Skeletal muscle tissue (tissue), 4 donors: ENCODE data around the gene KRTAP5-5. TPM values are rescaled to one million over a fixed set of nuclear protein-coding genes. Genes with fewer than 3 reads are reported as not detected.

Experiments used
- H3K27ac ChIP-seq: one replicate; pipeline ENCODE4 v1.7.0; 2013; ENCODE audit warnings: mild to moderate bottlenecking, low read depth, low read length, inconsistent platforms
- H3K27me3 ChIP-seq, 3 donors: one replicate each; pipeline ENCODE4 v1.7.0; 2013; ENCODE audit warnings: low read length in 3 of 3; ENCODE audit not compliant: control insufficient read depth in 3 of 3, insufficient read depth in 3 of 3
- H3K36me3 ChIP-seq, 3 donors: one replicate each; pipeline ENCODE4 v1.7.0; 2013; ENCODE audit warnings: low read length in 3 of 3; ENCODE audit not compliant: control insufficient read depth in 3 of 3, insufficient read depth in 3 of 3
- H3K4me1 ChIP-seq, 3 donors: one replicate each; pipeline ENCODE4 v1.7.0; 2013; ENCODE audit warnings: low read length in 3 of 3, mild to moderate bottlenecking in 3 of 3; ENCODE audit not compliant: control insufficient read depth in 3 of 3, insufficient read depth in 3 of 3
- H3K4me3 ChIP-seq, 3 donors: one replicate each; pipeline ENCODE4 v1.7.0; 2013; ENCODE audit warnings: low read length in 3 of 3
- H3K9ac ChIP-seq, 3 donors: one replicate each; pipeline ENCODE4 v1.7.0; 2013; ENCODE audit warnings: low read length in 3 of 3, mild to moderate bottlenecking in 3 of 3, moderate library complexity in 2 of 3, low read depth in 1 of 3
- H3K9me3 ChIP-seq, 3 donors: one replicate each; pipeline ENCODE4 v1.7.0; 2013; ENCODE audit warnings: low read length in 3 of 3; ENCODE audit not compliant: control insufficient read depth in 3 of 3
- total RNA-seq: library from RNA; depleted of rRNA; stranded (reverse); fragments of >200 nt; gene quantifications from one replicate; pipeline ENCODE4 v1.2.3, GENCODE V29; 2014
- donor health status: Osteomylitis.

KRTAP5-5 gene
- total RNA-seq, 1 donor from 2014 or later: not detected

- H3K9me3 ChIP-seq: no peaks in the 10 kb centered on the region
- H3K27ac ChIP-seq: no peak overlapping the region
- no peaks in the 10 kb centered on the region for H3K36me3 ChIP-seq
- peaks cover 0 to 16% (median 5%) of the 10 kb centered on the region in 3 donors for H3K27me3 ChIP-seq
- H3K9ac ChIP-seq: no peak overlapping the region
- H3K4me1 ChIP-seq: peaks cover 0 to 4% (median 0%) of the 10 kb centered on the region in 3 donors
- H3K4me3 ChIP-seq: no peak overlapping the region
Measured at GRCh38 chr11:1648653-1649420, 19.3 kb downstream of the KRTAP5-5 start.

GRCh38 chr11:1650034-1650917 is 20.7 kb downstream of the KRTAP5-5 start:
- H3K9me3 ChIP-seq: no peaks in the 10 kb centered on the region
- H3K4me1 ChIP-seq: peaks cover 0 to 4% (median 0%) of the 10 kb centered on the region in 3 donors
- no peak overlapping the region for H3K9ac ChIP-seq
- H3K36me3 ChIP-seq: no peaks in the 10 kb centered on the region
- H3K27me3 ChIP-seq: peaks cover 3 to 20% (median 11%) of the 10 kb centered on the region in 3 donors
- H3K4me3 ChIP-seq: no peak overlapping the region
- H3K27ac ChIP-seq: no peak overlapping the region

- Histone ChIP-seq H3K27me3 (peaks cover 9 to 22% (median 17%) of the 10 kb centered on the region in 3 donors), H3K9me3 (no peaks in the 10 kb centered on the region), H3K4me3 (no peak overlapping the region), H3K27ac (no peak overlapping the region), H3K9ac (no peak overlapping the region), H3K4me1 (peaks cover 0 to 4% (median 0%) of the 10 kb centered on the region in 3 donors), H3K36me3 (no peaks in the 10 kb centered on the region)
Measured at GRCh38 chr11:1650918-1651262, 21.3 kb downstream of the KRTAP5-5 start.

DNA sequence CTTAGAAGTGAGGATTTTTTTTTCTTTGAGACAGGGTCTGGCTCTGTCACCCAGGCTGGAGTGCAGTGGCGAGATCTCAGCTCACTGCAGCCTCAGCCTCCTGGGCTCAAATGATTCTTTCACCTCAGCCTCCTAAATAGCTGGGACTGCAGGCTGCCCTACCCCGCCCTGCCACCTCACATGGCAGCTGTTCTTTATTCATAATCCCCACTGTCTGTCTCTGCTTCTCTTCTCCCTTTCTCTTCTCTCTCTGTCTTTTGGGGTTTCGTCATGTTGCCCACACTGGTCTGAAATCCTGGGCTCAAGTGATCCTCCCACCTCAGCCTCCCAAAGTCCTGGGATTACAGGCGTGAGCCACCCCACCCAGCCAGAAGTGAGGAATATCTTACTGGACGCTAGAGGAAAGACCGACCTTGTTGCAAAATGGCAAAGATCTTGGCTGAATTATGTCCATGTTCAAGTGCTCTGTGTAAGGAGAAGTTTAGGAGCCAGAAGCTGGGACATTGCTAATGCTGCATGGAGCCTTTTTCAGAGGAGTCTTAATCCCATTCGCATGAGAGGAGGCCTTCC is 21.9 kb downstream of the KRTAP5-5 start:
- no peak overlapping the region for H3K27ac ChIP-seq
- no peaks in the 10 kb centered on the region for H3K9me3 ChIP-seq
- no peak overlapping the region for H3K9ac ChIP-seq
- H3K4me1 ChIP-seq: peaks cover 0 to 4% (median 0%) of the 10 kb centered on the region in 3 donors
- H3K27me3 ChIP-seq: peaks cover 13 to 28% (median 20%) of the 10 kb centered on the region in 3 donors
- no peaks in the 10 kb centered on the region for H3K36me3 ChIP-seq
- H3K4me3 ChIP-seq: no peak overlapping the region

DNA sequence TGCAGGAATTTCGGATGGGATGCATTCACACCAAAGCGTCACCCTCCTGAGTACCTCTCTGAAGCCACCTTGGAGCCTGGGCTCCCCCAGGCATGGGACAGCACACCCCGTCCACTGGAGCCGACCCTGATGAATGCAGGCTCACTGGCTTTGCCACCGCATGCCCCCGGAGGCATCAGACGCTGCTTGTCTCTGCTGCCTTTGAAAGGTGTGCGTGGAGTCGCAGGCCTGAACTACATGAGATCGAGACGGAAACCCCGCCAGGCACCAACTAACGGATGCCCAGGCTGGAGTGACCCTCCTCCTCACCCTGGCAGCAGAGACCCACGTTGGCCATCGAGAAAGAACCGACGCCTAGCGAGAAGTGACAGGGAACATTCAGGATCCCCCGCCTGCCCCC is 22.5 kb downstream of the KRTAP5-5 start:
- Histone ChIP-seq H3K9ac (no peak overlapping the region), H3K27ac (no peak overlapping the region), H3K27me3 (peaks cover 15 to 31% (median 20%) of the 10 kb centered on the region in 3 donors), H3K4me3 (no peak overlapping the region), H3K4me1 (peaks cover 0 to 4% (median 0%) of the 10 kb centered on the region in 3 donors), H3K9me3 (no peaks in the 10 kb centered on the region), H3K36me3 (no peaks in the 10 kb centered on the region)

- no peak overlapping the region for H3K4me3 ChIP-seq
- no peak overlapping the region for H3K27ac ChIP-seq
- no peaks in the 10 kb centered on the region for H3K9me3 ChIP-seq
- peaks cover 0 to 4% (median 0%) of the 10 kb centered on the region in 3 donors for H3K4me1 ChIP-seq
- no peaks in the 10 kb centered on the region for H3K36me3 ChIP-seq
- H3K9ac ChIP-seq: no peak overlapping the region
- peaks cover 15 to 31% (median 20%) of the 10 kb centered on the region in 3 donors for H3K27me3 ChIP-seq
Measured at GRCh38 chr11:1652442-1652770, 22.8 kb downstream of the KRTAP5-5 start.

DNA sequence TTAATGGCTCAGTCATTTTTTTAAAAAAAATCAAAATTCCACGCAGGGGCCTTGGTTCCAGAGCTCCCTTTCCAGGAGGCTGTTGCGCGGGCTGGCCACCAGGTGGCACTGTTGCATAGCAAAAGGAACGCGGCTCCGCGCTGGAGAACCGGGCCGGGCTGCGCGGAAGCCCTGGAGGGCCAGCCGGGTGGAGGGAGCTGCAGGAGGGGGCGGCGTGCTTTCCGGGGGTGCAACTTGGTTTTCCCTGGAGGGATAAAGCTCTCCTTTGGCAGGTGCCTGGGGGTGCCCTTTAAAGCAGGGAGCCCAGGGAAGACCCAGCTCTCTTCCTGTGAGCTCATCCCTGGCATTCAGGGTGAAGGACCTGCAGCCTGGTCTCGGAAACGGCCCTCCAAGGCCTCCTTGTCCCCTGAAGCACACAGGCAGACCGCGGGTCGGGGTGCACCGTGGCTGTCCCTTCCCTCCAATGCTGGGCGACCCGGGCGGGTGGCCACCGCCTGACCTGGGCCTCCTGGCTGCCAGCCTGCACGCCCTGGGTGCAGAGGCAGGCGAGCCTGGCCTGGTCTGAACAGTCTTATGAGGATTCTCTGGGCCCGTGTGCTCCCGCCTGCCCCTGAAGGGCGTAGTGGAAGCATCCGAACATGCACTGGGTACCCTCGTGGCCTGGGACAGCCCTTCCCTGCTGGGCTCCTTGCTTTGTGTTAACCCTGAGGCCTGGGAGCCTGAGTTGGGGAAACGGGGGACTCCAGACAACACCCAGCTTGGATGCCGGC is 23.4 kb downstream of the KRTAP5-5 start:
- H3K4me1 ChIP-seq: peaks cover 0 to 4% (median 0%) of the 10 kb centered on the region in 3 donors
- H3K36me3 ChIP-seq: no peaks in the 10 kb centered on the region
- H3K9ac ChIP-seq: no peak overlapping the region
- no peak overlapping the region for H3K4me3 ChIP-seq
- no peak overlapping the region for H3K27ac ChIP-seq
- peaks cover 15 to 31% (median 20%) of the 10 kb centered on the region in 3 donors for H3K27me3 ChIP-seq
- no peaks in the 10 kb centered on the region for H3K9me3 ChIP-seq

- Histone ChIP-seq H3K9ac (no peak overlapping the region), H3K4me3 (no peak overlapping the region), H3K9me3 (no peaks in the 10 kb centered on the region), H3K27me3 (peaks cover 15 to 24% (median 20%) of the 10 kb centered on the region in 3 donors), H3K4me1 (peaks cover 0 to 4% (median 0%) of the 10 kb centered on the region in 3 donors), H3K36me3 (no peaks in the 10 kb centered on the region), H3K27ac (no peak overlapping the region)
Measured at GRCh38 chr11:1653541-1654387, 24.2 kb downstream of the KRTAP5-5 start.
